Esophagus mucosa (tissue), 1 donor: ENCODE measurements around the gene ANO7. TPM values are rescaled to one million over a fixed set of nuclear protein-coding genes. Genes with fewer than 3 reads are reported as not detected.
"Not testable (repeated sequence)": the region's sequence is repeated elsewhere in the genome, so short reads cannot be mapped to it uniquely, and the experiment has no call there.

ENCODE experiments used
- ATAC-seq: fragments of 200-7000 bp; cut with Tn5 transposase; one replicate; pipeline ENCODE4 v1.9.1; 2020
- total RNA-seq: library from RNA; stranded (reverse); gene quantifications from one replicate; pipeline ENCODE4 v1.2.4, GENCODE V29; 2023
- donor health status: DM: yes; HTN: yes; CAD: no.

The ANO7 gene
- total RNA-seq, 1 donor from 2014 or later: 0.12 TPM

- no peak for ATAC-seq
Measured at GRCh38 chr2:241193271-241193670, 4.8 kb downstream of the ANO7 start.

- no peak for ATAC-seq
Measured at GRCh38 chr2:241194811-241195210, 6.3 kb downstream of the ANO7 start.

- ATAC-seq: no peak
Measured at GRCh38 chr2:241195506-241196130, 7.1 kb downstream of the ANO7 start.

- ATAC-seq: not testable (repeated sequence)
Measured at GRCh38 chr2:241197246-241197645, 8.8 kb downstream of the ANO7 start.

GRCh38 chr2:241197947-241198346, 9.5 kb downstream of the ANO7 start:
- ATAC-seq: no peak

- ATAC-seq: peak; percentile 7
Measured at GRCh38 chr2:241198381-241199279, 10.2 kb downstream of the ANO7 start.

- ATAC-seq: no peak
Measured at GRCh38 chr2:241199286-241199685, 10.8 kb downstream of the ANO7 start.

GRCh38 chr2:241199897-241200821, 11.7 kb downstream of the ANO7 start:
- no peak for ATAC-seq

GRCh38 chr2:241200822-241201395, 12.4 kb downstream of the ANO7 start:
- no peak for ATAC-seq

GRCh38 chr2:241201445-241202267, 13.2 kb downstream of the ANO7 start:
- no peak for ATAC-seq

- no peak for ATAC-seq
Measured at GRCh38 chr2:241202268-241202585, 13.8 kb downstream of the ANO7 start.

GRCh38 chr2:241202681-241203080, 14.2 kb downstream of the ANO7 start:
- no peak for ATAC-seq

GRCh38 chr2:241203218-241204009, 14.9 kb downstream of the ANO7 start:
- no peak for ATAC-seq

- ATAC-seq: no peak
Measured at GRCh38 chr2:241204010-241204384, 15.5 kb downstream of the ANO7 start.

GRCh38 chr2:241204490-241204889, 16.0 kb downstream of the ANO7 start:
- ATAC-seq: no peak

GRCh38 chr2:241205086-241205485, 16.6 kb downstream of the ANO7 start:
- no peak for ATAC-seq

- no peak for ATAC-seq
Measured at GRCh38 chr2:241207151-241207550, 18.7 kb downstream of the ANO7 start.

- ATAC-seq: no peak
Measured at GRCh38 chr2:241207641-241208040, 19.2 kb downstream of the ANO7 start.

GRCh38 chr2:241208058-241208457, 19.6 kb downstream of the ANO7 start:
- ATAC-seq: no peak

GRCh38 chr2:241209271-241209670, 20.8 kb downstream of the ANO7 start:
- no peak for ATAC-seq

- ATAC-seq: no peak
Measured at GRCh38 chr2:241211276-241211675, 22.8 kb downstream of the ANO7 start.
